Activated CD4-positive, alpha-beta T cell treated with anti-CD3 and anti-CD28 coated beads, Interleukin-2, Interleukin-4, amounts not matched to agents 100 ng/mL and 50 ng/mL, durations not matched to agents 16 hours and 8 hours (primary cell): ENCODE results near the gene OR9G1.
"Not testable (repeated sequence)": the region's sequence is repeated elsewhere in the genome, so short reads cannot be mapped to it uniquely, and the experiment has no call there.

Experiments
- DNase-seq: peaks from one replicate; pipeline ENCODE4 v3.0.0-alpha.2; 2020; ENCODE audit warnings: low spot score

The OR9G1 gene, protein sequence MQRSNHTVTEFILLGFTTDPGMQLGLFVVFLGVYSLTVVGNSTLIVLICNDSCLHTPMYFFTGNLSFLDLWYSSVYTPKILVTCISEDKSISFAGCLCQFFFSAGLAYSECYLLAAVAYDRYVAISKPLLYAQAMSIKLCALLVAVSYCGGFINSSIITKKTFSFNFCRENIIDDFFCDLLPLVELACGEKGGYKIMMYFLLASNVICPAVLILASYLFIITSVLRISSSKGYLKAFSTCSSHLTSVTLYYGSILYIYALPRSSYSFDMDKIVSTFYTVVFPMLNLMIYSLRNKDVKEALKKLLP

DNA sequence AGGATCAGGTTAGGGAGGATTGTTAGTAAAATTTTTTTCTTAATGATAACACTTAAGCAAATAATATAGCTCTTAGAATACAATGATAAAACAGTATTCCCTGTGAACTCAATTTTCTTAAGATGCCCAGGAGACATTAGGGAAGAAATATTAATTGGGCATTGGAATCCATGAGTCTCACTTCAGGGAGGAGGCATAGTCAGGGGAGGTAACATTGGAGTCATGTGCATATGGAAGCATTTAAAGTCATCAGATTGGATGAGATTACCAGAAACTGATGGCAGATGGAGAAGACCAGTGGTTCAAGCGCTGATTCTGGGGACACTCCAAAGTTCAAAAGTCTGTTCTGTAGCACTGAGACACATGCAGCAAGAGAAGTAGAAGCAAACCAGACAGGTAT, at the start of gene OR9G1:
Gene OR9G1, plus strand, starts transcription at position 301 of the 400 bp plus-strand sequence. CDS start 1,293 bp downstream, outside the sequence.
- DNase-seq, result no peak

DNA sequence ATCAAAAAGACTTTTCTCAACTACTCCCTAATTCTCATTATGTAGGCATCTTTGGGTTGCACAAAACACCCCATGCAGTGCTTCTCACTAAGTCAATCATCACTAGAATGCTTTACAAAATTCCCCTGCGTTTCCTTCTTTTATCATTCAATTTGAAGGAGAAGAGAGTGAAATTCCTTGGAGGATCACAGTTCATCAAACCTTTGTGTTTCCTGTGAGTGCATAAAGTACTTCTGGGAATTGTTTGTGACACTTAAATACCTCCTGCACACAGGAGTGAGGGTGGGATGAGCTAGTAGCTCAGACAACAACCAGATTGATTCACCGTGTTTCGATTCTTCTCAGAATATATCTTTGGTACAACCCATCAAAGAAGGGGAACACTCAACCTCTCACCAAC, 39.1 kb upstream of the OR9G1 start:
- DNase-seq, result no peak

DNA sequence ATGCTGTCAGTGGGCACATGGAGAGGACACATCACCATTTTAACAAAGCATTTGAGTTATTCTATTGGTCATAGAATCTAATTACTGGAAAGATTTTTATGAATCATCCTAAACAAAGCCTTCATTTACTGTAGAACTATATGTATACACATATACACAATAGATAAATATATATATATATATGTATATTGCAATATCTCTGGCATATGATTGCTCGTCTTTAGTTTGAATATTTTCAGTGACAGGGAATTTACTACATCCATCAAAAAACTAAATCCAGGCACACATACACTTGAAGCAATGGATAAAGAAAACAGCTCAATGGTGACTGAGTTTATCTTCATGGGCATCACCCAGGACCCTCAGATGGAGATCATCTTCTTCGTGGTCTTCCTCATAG, 35.5 kb upstream of the OR9G1 start, which contains the start of gene OR5AR1:
Gene OR5AR1, plus strand, starts transcription at position 301 of the 400 bp plus-strand sequence. Its CDS starts 0 bp downstream, at position 301.
- DNase-seq, result no peak

DNA sequence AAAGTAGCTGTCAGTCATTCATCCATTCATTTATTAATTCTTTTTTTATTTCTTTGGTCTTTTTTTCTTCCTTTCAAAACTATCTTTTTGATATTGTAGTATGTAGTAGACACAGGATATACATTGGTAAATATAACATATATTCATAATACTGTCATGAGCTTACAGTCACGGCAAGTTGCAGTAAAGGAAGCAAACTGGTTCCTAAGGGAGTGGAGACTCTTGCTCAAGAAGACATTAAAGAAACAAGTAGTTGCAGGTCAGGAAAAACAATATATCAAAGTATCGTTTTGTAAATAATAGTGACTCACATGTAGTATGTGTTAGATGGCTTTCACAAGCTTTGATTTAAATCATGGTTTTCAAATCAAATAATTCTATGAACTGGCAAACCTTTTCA, 27.9 kb upstream of the OR9G1 start:
- DNase-seq, result no peak

DNA sequence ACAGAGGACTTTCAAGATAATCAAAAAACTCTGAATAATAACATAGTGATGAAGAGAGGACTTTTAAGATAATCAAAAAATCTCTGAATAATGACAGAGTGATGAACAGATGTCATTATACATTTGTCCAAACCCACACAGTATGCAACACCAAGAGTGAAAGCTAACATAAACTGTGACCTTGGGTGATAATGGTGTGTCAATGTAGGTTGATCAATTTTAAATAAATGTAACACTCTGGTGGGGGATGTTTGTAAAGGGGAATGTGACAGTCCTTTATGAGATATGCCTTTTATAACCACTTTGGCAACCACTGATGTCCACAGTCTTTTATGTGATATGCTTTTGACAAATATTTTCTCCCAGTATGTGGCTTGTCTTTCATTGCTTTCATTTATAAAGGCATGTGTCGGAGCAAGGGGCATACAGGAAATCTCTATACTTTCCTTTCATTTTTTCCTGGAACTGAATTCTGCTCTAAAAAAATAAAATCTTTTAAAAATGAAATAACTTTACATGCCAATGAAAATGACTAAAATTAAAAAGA, 10.3 kb upstream of the OR9G1 start:
- no peak for DNase-seq

DNA sequence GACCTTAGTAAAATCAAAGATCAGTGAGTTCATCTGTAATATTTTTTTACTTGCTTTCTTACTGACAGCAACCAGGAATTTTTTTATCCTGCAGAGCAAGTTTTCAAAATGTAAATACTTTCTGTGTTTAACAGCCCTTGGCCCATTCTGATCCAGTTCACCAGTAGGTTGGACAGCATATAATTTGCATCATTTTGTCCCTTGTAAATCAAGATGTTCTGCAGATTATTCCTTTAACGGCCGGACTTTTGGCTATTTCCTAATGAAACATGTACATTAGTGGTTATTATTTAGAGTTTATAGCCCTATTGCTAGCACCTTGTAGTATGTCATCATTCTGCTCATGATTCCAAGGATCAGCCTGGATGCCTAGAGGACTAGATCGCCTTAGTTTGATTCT, 7.7 kb upstream of the OR9G1 start:
- DNase-seq, result not testable (repeated sequence)

DNA sequence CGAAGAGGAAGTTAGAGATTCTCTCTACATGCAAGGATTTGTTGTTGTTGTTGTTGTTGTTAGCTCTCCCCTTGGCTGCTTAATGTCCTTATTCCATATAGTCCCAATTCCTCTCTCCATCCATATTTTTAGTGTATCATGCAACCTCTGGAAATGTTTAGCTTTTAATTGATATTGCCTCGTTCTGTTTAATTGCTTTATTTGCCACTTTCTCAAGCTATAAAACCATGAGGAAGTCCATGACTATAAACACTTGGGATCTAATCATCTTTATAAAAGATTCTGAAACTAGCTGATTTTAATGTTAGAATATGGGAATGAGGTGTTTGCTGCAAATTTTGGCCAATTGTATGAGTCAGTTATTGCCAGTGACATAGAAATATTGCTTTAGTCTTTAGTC, 5.5 kb upstream of the OR9G1 start:
- no peak for DNase-seq

DNA sequence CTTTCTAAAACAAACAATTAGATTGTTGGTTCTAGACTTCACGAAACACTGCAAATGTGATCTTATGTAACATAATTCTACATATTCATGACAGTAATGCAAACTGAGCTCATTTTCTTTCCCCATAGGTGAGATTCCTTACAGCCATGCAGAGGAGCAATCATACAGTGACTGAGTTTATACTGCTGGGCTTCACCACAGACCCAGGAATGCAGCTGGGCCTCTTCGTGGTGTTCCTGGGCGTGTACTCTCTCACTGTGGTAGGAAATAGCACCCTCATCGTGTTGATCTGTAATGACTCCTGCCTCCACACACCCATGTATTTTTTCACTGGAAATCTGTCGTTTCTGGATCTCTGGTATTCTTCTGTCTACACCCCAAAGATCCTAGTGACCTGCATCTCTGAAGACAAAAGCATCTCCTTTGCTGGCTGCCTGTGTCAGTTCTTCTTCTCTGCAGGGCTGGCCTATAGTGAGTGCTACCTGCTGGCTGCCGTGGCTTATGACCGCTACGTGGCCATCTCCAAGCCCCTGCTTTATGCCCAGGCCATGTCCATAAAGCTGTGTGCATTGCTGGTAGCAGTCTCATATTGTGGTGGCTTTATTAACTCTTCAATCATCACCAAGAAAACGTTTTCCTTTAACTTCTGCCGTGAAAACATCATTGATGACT, 1.5 kb downstream of the OR9G1 start:
- DNase-seq, result no peak

DNA sequence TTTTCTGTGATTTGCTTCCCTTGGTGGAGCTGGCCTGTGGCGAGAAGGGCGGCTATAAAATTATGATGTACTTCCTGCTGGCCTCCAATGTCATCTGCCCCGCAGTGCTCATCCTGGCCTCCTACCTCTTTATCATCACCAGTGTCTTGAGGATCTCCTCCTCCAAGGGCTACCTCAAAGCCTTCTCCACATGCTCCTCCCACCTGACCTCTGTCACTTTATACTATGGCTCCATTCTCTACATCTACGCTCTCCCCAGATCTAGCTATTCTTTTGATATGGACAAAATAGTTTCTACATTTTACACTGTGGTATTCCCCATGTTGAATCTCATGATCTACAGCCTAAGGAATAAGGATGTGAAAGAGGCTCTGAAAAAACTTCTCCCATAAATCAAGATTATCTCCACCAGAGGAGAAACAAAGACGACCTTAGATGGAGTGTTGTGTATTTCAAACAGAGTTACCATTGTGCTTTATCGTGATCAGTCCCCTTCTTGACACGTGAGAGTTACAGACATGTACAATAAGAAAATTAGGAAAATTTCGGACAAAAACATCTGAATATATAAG, 2.1 kb downstream of the OR9G1 start:
- no peak for DNase-seq

DNA sequence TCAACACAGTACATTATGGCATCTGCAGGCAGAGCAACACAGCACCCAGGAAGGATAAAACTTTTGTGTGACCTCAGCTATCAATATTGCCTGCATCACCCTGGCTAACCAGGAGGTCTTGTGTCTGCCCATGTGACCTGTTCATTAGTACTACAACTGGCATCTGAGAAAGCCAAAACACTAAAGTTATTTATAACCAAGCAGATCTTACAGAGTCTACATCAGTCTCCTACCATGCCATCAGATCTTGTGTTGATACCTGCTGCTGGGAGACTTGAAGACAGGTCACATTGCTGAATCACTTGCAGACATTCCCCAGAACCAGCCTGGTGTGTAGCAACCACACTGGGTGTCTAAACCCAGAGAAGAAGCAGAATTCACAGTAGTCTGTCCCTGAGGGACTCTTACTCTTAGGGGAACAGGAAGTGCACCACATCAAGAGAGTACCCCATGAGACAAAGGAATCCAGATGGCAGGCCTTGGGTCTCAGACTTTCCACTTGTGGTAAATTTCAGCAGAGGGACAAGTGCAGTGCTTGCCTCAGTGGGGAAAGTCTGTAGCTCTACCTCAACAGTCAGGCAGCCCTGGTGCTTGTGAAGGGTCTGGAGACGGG, 7.0 kb downstream of the OR9G1 start:
- no peak for DNase-seq

DNA sequence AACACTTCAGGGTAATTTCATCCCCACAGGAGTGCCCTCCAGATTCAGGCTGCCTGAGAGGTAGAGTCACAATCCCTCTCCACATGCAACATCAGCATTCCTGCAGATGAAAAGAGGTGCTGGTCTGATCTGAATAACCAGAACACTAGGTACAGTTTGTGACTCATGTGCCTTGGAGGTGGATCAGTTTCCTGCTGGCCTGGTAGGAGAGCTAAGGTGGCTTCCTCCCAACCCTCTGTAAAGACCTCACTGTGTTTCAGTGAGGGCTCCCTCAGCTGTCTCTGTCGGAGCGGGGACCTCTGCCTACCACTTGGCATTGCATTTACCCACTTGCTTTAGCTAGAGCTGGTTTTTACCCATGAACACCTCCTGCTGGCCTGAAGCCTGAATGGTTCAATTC, 7.6 kb downstream of the OR9G1 start:
- no peak for DNase-seq

DNA sequence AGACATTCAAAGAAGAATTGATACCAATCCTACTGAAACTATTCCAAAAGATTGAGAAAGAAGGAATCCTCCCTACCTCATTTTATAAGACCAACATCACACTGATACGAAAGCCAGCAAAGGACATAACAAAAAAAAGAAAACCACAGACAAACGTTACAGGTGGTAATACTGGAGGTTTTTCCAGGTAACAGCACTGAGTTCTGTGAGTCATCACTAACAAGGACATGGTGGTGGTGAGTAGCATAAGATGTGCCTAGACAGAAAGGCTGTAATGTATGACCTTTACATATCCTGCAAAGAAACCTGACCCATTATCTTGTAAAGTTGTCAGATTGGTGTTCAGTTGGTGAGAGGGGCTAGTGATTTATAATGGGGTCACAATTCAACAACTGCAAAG, 15.3 kb downstream of the OR9G1 start:
- DNase-seq, result no peak

DNA sequence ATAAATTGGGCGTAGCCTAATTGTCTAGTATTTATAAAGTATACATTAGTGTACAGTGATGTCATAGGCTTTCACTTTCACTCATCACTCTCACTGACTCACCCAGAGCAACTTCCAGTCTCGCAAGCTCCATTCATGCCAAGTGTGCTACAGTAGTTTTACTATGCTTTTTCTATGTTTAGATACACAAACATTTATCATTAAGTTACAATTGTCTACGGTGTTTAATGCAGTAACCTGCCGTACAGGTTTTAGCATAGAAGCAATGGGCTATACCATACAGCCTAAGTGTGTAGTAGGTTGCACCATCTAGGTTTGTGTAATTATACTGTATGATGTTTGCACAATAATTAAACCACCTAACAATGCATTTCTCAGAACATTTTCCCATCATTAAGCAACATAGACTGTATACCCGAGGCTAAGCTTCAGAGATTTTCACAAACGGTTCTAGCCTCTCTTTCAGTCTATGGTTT, 17.5 kb downstream of the OR9G1 start:
- DNase-seq, result peak; percentile 17

DNA sequence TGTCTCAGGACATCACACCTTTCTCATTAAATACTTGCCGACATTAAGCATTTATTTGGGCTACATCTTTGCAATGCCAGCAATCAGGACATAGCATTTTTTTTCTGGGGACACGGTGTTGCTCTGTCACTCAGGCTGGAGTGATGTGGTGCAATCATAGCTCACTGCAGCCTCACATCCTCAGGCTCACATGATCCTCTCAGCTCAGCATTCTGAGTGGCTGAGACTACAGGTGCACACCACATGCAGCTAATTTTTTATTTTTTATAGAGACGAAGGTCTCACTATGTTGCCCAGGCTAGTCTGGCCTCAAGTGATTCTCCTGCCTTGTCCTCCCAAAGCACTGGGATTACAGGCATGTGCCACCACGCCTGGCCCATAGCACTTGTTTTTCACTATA, 21.6 kb downstream of the OR9G1 start:
- no peak for DNase-seq

DNA sequence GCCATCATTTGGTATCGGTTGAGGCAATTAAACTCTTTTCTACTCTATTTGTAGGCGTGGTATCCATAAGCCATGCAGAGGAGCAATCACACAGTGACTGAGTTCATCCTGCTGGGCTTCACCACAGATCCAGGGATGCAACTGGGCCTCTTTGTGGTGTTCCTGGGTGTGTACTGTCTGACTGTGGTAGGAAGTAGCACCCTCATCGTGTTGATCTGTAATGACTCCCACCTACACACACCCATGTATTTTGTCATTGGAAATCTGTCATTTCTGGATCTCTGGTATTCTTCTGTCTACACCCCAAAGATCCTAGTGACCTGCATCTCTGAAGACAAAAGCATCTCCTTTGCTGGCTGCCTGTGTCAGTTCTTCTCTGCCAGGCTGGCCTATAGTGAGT, 41.2 kb downstream of the OR9G1 start:
- DNase-seq, result no peak

DNA sequence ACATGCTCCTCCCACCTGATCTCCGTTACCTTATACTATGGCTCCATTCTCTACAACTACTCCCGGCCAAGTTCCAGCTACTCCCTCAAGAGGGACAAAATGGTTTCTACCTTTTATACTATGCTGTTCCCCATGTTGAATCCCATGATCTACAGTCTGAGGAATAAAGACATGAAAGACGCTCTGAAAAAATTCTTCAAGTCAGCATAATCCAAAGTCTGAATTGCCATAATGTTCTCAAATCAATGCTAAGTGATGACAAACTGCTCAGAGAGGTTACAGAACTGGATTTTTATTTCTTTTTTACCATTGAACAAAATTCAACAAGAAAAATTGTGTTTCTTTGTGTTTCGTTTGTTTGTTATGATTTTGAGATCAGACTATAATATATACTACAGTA, 42.0 kb downstream of the OR9G1 start:
- DNase-seq, result no peak

DNA sequence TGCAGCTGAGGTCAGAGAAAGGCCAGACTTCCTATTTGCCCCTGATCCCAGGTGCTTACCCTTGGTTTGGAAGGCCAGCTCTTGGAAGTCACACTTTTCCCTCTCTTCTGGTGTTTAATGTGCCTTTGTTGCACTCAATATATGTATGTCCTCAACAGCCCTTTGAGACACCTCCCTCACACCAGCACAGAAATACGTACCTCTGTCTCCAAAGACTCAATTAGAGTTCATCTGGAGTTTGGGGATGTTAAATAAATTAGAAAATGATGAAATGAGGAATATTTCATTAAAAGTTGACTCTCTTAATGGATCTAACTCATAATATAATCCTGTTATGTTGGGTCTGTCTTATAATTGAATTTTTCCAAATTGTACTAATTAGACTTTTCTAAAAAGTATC, 49.7 kb downstream of the OR9G1 start, which contains the start of gene OR9G4:
Gene OR9G4, minus strand, starts transcription at position 101 of the 400 bp plus-strand sequence. CDS start 4,931 bp downstream, outside the sequence.
- DNase-seq, result no peak

DNA sequence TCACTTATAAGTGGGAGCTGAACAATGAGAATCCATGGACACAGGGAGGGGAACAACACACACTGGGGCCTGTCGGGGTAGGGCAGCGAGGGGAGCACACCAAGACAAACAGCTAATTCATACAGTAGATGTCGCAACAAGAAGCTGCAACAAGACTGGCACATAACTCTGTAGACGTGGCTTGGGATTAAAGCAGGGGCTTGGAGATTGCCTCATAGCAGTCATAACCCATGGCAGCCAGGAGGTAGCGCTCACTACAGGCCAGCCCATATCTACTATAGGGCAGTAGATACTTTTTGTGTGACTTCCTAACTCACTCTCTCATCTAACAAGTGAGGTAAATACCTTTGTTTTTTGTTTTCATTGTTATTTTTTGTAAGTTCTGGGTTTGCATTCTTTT, 51.3 kb downstream of the OR9G1 start:
- no peak for DNase-seq

DNA sequence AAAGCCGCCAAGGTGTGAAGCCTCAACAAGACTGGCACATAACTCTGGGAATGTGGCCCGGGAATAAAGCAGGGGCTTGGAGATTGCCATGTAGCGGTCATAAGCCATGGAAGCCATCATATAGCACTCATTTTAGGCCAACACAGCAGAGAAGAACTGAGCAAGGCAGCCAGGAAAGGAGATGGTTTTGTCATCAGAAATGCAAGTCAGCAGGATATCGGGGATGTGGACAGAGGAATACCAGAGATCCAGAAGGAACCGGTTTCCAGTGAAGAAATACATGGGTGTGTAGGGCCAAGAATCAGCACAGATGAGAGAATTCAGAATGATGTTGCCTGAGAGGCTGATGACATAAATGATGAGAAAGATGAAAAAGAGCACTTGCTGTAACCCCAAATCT, 52.6 kb downstream of the OR9G1 start:
- no peak for DNase-seq
